Measurements from ENCODE around the gene VASH2.
"Not testable (repeated sequence)": the region's sequence is repeated elsewhere in the genome, so short reads cannot be mapped to it uniquely, and the experiment has no call there.

Gene VASH2

GRCh38 chr1:212957546-212957945 is 7.2 kb downstream of the VASH2 start:
- no peak for DNase-seq (ENCODE audit: low spot score)

- no peak for DNase-seq (ENCODE audit: low spot score)
Observed at GRCh38 chr1:212958175-212958574, 7.8 kb downstream of the VASH2 start.

- DNase-seq (ENCODE audit: low spot score), result no peak
Observed at GRCh38 chr1:212959266-212960220, 9.2 kb downstream of the VASH2 start.

- DNase-seq (ENCODE audit: low spot score), result no peak
Observed at GRCh38 chr1:212960932-212961331, 10.6 kb downstream of the VASH2 start.

GRCh38 chr1:212962509-212962908 is 12.2 kb downstream of the VASH2 start:
- DNase-seq (ENCODE audit: low spot score), result no peak

GRCh38 chr1:212964102-212964501 is 13.8 kb downstream of the VASH2 start:
- DNase-seq (ENCODE audit: low spot score), result no peak

- not testable (repeated sequence) for DNase-seq (ENCODE audit: low spot score)
Observed at GRCh38 chr1:212964993-212965392, 14.7 kb downstream of the VASH2 start.

GRCh38 chr1:212966616-212967015 is 16.3 kb downstream of the VASH2 start:
- DNase-seq (ENCODE audit: low spot score), result no peak

GRCh38 chr1:212967801-212968200 is 17.5 kb downstream of the VASH2 start:
- DNase-seq (ENCODE audit: low spot score), result no peak

- DNase-seq (ENCODE audit: low spot score), result no peak
Observed at GRCh38 chr1:212968368-212968863, 18.1 kb downstream of the VASH2 start.

- DNase-seq (ENCODE audit: low spot score), result no peak
Observed at GRCh38 chr1:212970085-212970484, 19.7 kb downstream of the VASH2 start.

GRCh38 chr1:212971312-212971711 is 21.0 kb downstream of the VASH2 start:
- DNase-seq (ENCODE audit: low spot score), result no peak

- no peak for DNase-seq (ENCODE audit: low spot score)
Observed at GRCh38 chr1:212973426-212973825, 23.1 kb downstream of the VASH2 start.

- no peak for DNase-seq (ENCODE audit: low spot score)
Observed at GRCh38 chr1:212973899-212974298, 23.6 kb downstream of the VASH2 start.

GRCh38 chr1:212974711-212975110 is 24.4 kb downstream of the VASH2 start:
- DNase-seq (ENCODE audit: low spot score), result no peak

- DNase-seq (ENCODE audit: low spot score), result no peak
Observed at GRCh38 chr1:212975111-212975918, 25.0 kb downstream of the VASH2 start.

GRCh38 chr1:212976586-212976985 is 26.2 kb downstream of the VASH2 start:
- DNase-seq (ENCODE audit: low spot score), result no peak

GRCh38 chr1:212977781-212978645 is 27.7 kb downstream of the VASH2 start:
- DNase-seq (ENCODE audit: low spot score), result no peak

- no peak for DNase-seq (ENCODE audit: low spot score)
Observed at GRCh38 chr1:212979340-212980122, 29.2 kb downstream of the VASH2 start.

GRCh38 chr1:212980123-212980785 is 29.9 kb downstream of the VASH2 start:
- no peak for DNase-seq (ENCODE audit: low spot score)

Data from CD4-positive, alpha-beta T cell treated with Interleukin-6 at 100 ng/mL for 8 hours (primary cell).